ENCODE results near the gene TLE1.

Gene TLE1

GRCh38 chr9:81621785-81622259 lies 67.5 kb downstream of the TLE1 start:
- DNase-seq (ENCODE audit: low read depth): no peak
- no peak for TF ChIP-seq CTCF (IDR thresholded peaks at IDR 0.05; ENCODE audit: low read depth, low read length, missing control alignments)
- no peak overlapping the region for H3K4me3 ChIP-seq (ENCODE audit: low read depth, low read length)

GRCh38 chr9:81621118-81621517 lies 68.2 kb downstream of the TLE1 start:
- no peak for TF ChIP-seq CTCF (IDR thresholded peaks at IDR 0.05; ENCODE audit: low read depth, low read length, missing control alignments)
- no peak for DNase-seq (ENCODE audit: low read depth)
- H3K4me3 ChIP-seq (ENCODE audit: low read depth, low read length): no peak overlapping the region

GRCh38 chr9:81620002-81620390 lies 69.4 kb downstream of the TLE1 start:
- H3K4me3 ChIP-seq (ENCODE audit: low read depth, low read length): no peak overlapping the region
- peak; percentile 10 for DNase-seq (ENCODE audit: low read depth)
- no peak for TF ChIP-seq CTCF (IDR thresholded peaks at IDR 0.05; ENCODE audit: low read depth, low read length, missing control alignments)

GRCh38 chr9:81619353-81620001 lies 69.9 kb downstream of the TLE1 start:
- DNase-seq (ENCODE audit: low read depth): no peak
- no peak overlapping the region for H3K4me3 ChIP-seq (ENCODE audit: low read depth, low read length)
- TF ChIP-seq CTCF (IDR thresholded peaks at IDR 0.05; ENCODE audit: low read depth, low read length, missing control alignments): no peak

GRCh38 chr9:81618923-81619322 lies 70.4 kb downstream of the TLE1 start:
- no peak overlapping the region for H3K4me3 ChIP-seq (ENCODE audit: low read depth, low read length)
- TF ChIP-seq CTCF (IDR thresholded peaks at IDR 0.05; ENCODE audit: low read depth, low read length, missing control alignments): no peak
- no peak for DNase-seq (ENCODE audit: low read depth)

- DNase-seq (ENCODE audit: low read depth): no peak
- TF ChIP-seq CTCF (IDR thresholded peaks at IDR 0.05; ENCODE audit: low read depth, low read length, missing control alignments): no peak
- no peak overlapping the region for H3K4me3 ChIP-seq (ENCODE audit: low read depth, low read length)
These were observed 73.2 kb downstream of the TLE1 start for GRCh38 chr9:81616141-81616540.

- DNase-seq (ENCODE audit: low read depth): no peak
- TF ChIP-seq CTCF (IDR thresholded peaks at IDR 0.05; ENCODE audit: low read depth, low read length, missing control alignments): no peak
- H3K4me3 ChIP-seq (ENCODE audit: low read depth, low read length): no peak overlapping the region
These were observed 75.0 kb downstream of the TLE1 start for GRCh38 chr9:81614335-81614734.

Data from GM12864 (cell line).